GM11168 (cell line): Measurements from ENCODE around the gene CISH.

Source experiments
- in situ Hi-C: fragments of 300-500 bp; cut with MboI; formaldehyde crosslinking; loops from one replicate; pipeline ENCODE4 v1.12.0; 2022; ENCODE audit warnings: low sequenced_read_pairs; ENCODE audit not compliant: unreplicated experiment

Gene CISH

GRCh38 chr3:50616770-50617095, 5.2 kb upstream of the CISH start:
- in situ Hi-C loops = no loop called here

- in situ Hi-C loops = no loop called here
These were observed 4.6 kb upstream of the CISH start for GRCh38 chr3:50616003-50616769.

- in situ Hi-C loops = no loop called here
These were observed 3.6 kb upstream of the CISH start for GRCh38 chr3:50615190-50615589.

GRCh38 chr3:50612970-50613846, 1.6 kb upstream of the CISH start:
- in situ Hi-C loops = loop anchor here (5.0 kb wide), 1 partner anchor 36 kb away; no protein-coding TSS in a partner anchor

GRCh38 chr3:50612234-50612882, 784 bp upstream of the CISH start:
- in situ Hi-C loops = loop anchor here (5.0 kb wide), 1 partner anchor 35 kb away; no protein-coding TSS in a partner anchor

- in situ Hi-C loops = loop anchor here (5.0 kb wide), 1 partner anchor 34 kb away; no protein-coding TSS in a partner anchor
These were observed 546 bp downstream of the CISH start for GRCh38 chr3:50610992-50611463.

GRCh38 chr3:50610181-50610971, 1.2 kb downstream of the CISH start:
- in situ Hi-C loops = loop anchor here (5.0 kb wide), 1 partner anchor 33 kb away; no protein-coding TSS in a partner anchor

GRCh38 chr3:50609763-50610085, 1.9 kb downstream of the CISH start:
- in situ Hi-C loops = loop anchor here (5.0 kb wide), 1 partner anchor 32 kb away; no protein-coding TSS in a partner anchor

- in situ Hi-C loops = no loop called here
These were observed 2.4 kb downstream of the CISH start for GRCh38 chr3:50609071-50609762.

- in situ Hi-C loops = no loop called here
These were observed 3.3 kb downstream of the CISH start for GRCh38 chr3:50608278-50608677.

- in situ Hi-C loops = no loop called here
These were observed 4.1 kb downstream of the CISH start for GRCh38 chr3:50607271-50608091.

- in situ Hi-C loops = no loop called here
These were observed 5.0 kb downstream of the CISH start for GRCh38 chr3:50606596-50606995.

- in situ Hi-C loops = no loop called here
These were observed 5.7 kb downstream of the CISH start for GRCh38 chr3:50605901-50606326.

- in situ Hi-C loops = no loop called here
These were observed 6.7 kb downstream of the CISH start for GRCh38 chr3:50604628-50605588.

GRCh38 chr3:50604110-50604621, 7.4 kb downstream of the CISH start:
- in situ Hi-C loops = no loop called here

GRCh38 chr3:50603261-50604109, 8.1 kb downstream of the CISH start:
- in situ Hi-C loops = no loop called here
